ENCODE results near the gene GHRL. TPM values are rescaled to one million over a fixed set of nuclear protein-coding genes. Genes with fewer than 3 reads are reported as not detected.

The GHRL gene
- polyA plus RNA-seq, 2 of the 4 experiments (the other 2 are of a cell fraction), result not detected

DNA sequence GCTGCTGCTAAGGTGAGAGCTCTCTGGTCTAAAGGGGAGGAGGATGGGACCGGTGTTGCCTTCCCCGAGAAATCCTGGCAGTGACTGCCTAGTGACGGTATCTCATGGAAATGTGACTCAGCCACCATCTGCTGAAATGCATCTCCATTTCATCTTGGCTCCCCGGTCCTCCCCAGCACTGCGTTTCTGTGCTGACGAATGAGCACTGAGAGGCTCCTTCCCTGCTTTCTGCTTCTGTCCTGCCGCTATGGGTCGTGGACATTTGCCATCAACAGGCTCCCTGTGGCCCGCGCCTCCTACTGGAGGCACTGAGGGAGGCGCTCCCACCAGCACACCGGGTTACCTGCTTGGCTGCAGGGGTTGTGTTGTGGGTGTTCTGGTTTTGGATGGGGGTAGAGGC is 41.7 kb upstream of the GHRL start (continued):
- TF ChIP-seq RFX5 (IDR thresholded peaks at IDR 0.05), result no peak
- no peak for TF ChIP-seq HOXA7 (CRISPR knock-in tag; IDR thresholded peaks at IDR 0.05)

DNA sequence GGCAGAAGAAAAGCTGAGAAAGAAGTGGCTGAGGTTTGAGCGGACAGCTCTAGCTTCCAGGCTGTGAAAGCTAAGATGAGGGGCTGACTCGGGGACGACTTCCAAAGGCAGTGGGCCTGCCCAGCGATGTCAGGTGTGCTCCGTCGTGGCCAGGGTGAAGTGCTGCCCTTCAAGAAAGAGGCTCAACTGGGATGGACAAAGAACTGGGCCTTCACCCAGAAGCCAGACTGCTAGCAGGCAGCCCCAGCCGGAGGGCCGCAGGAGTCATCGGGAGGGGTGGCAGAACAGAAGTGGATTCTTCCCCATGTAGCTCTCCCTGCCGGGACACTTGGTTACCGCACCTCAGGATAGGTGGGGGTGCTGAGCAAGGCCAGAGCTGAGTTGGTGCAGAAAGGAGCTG is 41.3 kb upstream of the GHRL start:
- 87% methylated on average over 11 of the region's 11 CpGs for WGBS (ENCODE audit: missing lambda C conversion rate)
- no peak overlapping the region for H3K4me3 ChIP-seq
- FAIRE-seq (no peak), ATAC-seq (no peak), DNase-seq (ENCODE audit: low read depth in 1 of 2, low spot score in 1 of 2) (no peak)
- H3K4me2 ChIP-seq, result no peak overlapping the region
- TF ChIP-seq, protein P1, sequence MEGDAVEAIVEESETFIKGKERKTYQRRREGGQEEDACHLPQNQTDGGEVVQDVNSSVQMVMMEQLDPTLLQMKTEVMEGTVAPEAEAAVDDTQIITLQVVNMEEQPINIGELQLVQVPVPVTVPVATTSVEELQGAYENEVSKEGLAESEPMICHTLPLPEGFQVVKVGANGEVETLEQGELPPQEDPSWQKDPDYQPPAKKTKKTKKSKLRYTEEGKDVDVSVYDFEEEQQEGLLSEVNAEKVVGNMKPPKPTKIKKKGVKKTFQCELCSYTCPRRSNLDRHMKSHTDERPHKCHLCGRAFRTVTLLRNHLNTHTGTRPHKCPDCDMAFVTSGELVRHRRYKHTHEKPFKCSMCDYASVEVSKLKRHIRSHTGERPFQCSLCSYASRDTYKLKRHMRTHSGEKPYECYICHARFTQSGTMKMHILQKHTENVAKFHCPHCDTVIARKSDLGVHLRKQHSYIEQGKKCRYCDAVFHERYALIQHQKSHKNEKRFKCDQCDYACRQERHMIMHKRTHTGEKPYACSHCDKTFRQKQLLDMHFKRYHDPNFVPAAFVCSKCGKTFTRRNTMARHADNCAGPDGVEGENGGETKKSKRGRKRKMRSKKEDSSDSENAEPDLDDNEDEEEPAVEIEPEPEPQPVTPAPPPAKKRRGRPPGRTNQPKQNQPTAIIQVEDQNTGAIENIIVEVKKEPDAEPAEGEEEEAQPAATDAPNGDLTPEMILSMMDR (IDR thresholded peaks at IDR 0.05), result no peak
- TF ChIP-seq, protein P2, sequence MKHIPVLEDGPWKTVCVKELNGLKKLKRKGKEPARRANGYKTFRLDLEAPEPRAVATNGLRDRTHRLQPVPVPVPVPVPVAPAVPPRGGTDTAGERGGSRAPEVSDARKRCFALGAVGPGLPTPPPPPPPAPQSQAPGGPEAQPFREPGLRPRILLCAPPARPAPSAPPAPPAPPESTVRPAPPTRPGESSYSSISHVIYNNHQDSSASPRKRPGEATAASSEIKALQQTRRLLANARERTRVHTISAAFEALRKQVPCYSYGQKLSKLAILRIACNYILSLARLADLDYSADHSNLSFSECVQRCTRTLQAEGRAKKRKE (CRISPR knock-in tag; IDR thresholded peaks at IDR 0.05; ENCODE audit: low read depth), result no peak
- H3K4me1 ChIP-seq, result no peaks in the 10 kb centered on the region
- H3K27ac ChIP-seq, result no peak overlapping the region
- ChIA-PET POLR2A (no interaction called here), CTCF (interaction anchor here (2.1 to 2.2 kb wide), 2 partner anchors 10 to 405 kb away, joined by 6 to 26 read pairs; no protein-coding TSS in a partner anchor)
- no peaks in the 10 kb centered on the region for H3K9me3 ChIP-seq

DNA sequence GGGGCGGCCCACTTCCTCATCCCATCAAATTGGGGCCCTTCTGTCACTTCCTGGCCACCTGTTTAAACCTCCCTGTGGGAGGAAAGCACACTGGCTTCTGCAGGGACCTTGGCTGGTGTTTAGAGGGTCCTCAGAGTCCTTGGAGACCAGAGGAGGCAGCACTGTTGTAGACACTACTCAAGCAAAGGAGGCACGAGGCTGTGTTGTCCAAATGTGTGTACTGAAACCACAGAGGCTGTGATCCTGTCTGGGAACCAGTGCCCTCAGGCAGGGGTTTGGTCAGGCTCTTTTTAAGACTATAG is 40.6 kb upstream of the GHRL start:
- Histone ChIP-seq H3K4me3 (no peak overlapping the region), H3K4me1 (no peaks in the 10 kb centered on the region), H3K9me3 (no peaks in the 10 kb centered on the region), H3K4me2 (no peak overlapping the region), H3K27ac (no peak overlapping the region)
- TF ChIP-seq, protein P3, sequence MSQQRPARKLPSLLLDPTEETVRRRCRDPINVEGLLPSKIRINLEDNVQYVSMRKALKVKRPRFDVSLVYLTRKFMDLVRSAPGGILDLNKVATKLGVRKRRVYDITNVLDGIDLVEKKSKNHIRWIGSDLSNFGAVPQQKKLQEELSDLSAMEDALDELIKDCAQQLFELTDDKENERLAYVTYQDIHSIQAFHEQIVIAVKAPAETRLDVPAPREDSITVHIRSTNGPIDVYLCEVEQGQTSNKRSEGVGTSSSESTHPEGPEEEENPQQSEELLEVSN (IDR thresholded peaks at IDR 0.05; ENCODE audit: borderline replicate concordance, low read depth), result no peak
- TF ChIP-seq, protein P4, sequence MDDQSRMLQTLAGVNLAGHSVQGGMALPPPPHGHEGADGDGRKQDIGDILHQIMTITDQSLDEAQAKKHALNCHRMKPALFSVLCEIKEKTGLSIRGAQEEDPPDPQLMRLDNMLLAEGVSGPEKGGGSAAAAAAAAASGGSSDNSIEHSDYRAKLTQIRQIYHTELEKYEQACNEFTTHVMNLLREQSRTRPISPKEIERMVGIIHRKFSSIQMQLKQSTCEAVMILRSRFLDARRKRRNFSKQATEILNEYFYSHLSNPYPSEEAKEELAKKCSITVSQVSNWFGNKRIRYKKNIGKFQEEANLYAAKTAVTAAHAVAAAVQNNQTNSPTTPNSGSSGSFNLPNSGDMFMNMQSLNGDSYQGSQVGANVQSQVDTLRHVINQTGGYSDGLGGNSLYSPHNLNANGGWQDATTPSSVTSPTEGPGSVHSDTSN (IDR thresholded peaks at IDR 0.05), result no peak
- TF ChIP-seq TFCP2L1 (CRISPR knock-in tag; IDR thresholded peaks at IDR 0.05), result no peak
- FAIRE-seq (no peak), ATAC-seq (no peak), DNase-seq (ENCODE audit: low read depth in 1 of 2, low spot score in 1 of 2) (no peak)
- WGBS (ENCODE audit: missing lambda C conversion rate), result 38% methylated on average over 2 of the region's 2 CpGs
- POLR2A ChIA-PET, result no interaction called here
- CTCF ChIA-PET, result interaction anchor here (2.1 to 2.2 kb wide), 2 partner anchors 11 to 406 kb away, joined by 6 to 26 read pairs; no protein-coding TSS in a partner anchor

DNA sequence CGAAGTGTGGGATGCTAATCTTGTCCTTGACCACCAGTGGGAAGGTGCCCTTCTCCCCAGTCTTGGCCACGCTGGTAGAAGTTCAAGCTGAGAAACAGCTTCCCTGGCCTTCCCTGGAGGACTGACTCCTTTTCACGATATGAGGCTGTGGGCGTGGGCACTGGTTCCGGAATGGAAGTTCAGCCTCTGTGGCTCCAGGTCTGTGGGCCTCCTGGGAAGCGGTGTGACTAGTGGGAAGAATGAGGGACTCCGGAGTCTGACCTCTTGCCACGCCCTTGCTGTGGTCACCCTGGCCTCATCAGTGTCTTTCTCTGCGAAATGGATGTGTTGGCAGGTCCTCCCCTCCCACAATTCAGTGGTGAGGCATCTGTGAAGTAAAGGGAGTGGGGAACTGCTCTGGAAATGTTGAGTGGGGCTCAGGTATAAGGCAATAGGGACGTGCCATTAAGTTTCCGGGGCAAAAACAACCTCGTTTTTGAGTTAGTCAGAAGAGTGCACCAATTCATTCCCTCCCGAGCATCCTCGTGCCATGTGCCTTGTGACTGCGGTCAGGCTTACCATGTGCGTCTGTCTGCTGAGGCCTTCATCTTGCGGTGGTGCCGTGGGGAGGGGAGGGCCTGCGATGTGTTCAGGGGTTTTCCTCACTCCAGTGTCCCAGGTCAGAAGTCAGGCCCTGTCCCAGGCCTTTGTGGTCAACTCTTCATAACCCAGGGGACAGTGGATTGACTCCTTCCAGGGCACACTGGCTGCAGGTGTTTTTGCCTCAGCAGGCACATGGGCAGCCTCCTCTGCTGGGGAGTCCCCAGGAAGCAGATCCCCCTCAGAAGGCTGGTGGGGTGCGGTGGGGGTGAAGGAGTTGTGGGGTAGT is 40.0 kb upstream of the GHRL start:
- no peak for ATAC-seq
- TF ChIP-seq HEYL (CRISPR knock-in tag; IDR thresholded peaks at IDR 0.05), result no peak
- TF ChIP-seq, protein P2 (CRISPR knock-in tag; IDR thresholded peaks at IDR 0.05; ENCODE audit: low read depth), result no peak
- no peak for TF ChIP-seq ESRRA (IDR thresholded peaks at IDR 0.05; ENCODE audit: borderline replicate concordance, low read length)
- no peak for TF ChIP-seq NFE2L2 (conservative IDR thresholded peaks at IDR 0.05; ENCODE audit: low read length)
- no peak for TF ChIP-seq ZFP36 (IDR thresholded peaks at IDR 0.05; ENCODE audit: borderline replicate concordance, partially characterized antibody)
- no peak for TF ChIP-seq PHF8 (IDR thresholded peaks at IDR 0.05; ENCODE audit: borderline replicate concordance, low read depth)
- no peak for TF ChIP-seq MYC (IDR thresholded peaks at IDR 0.05; ENCODE audit: borderline replicate concordance, low read length)
- TF ChIP-seq, protein P4 (IDR thresholded peaks at IDR 0.05), result no peak
- no peak for TF ChIP-seq MAZ (IDR thresholded peaks at IDR 0.05; ENCODE audit: borderline replicate concordance, low read depth, low read length)
- no peak for TF ChIP-seq FOSL2 (IDR thresholded peaks at IDR 0.05)
- no peak for TF ChIP-seq FOSL2 (CRISPR knock-in tag; IDR thresholded peaks at IDR 0.05)
- no peak for TF ChIP-seq RCOR1 (IDR thresholded peaks at IDR 0.05; ENCODE audit: low read depth, low read length)
- TF ChIP-seq MAFK (IDR thresholded peaks at IDR 0.05; ENCODE audit: partially characterized antibody), result no peak
- no peak for TF ChIP-seq KDM1A (IDR thresholded peaks at IDR 0.05; ENCODE audit: low read depth)
- TF ChIP-seq ZSCAN20 (CRISPR knock-in tag; IDR thresholded peaks at IDR 0.05), result no peak
- TF ChIP-seq RARB (CRISPR knock-in tag; IDR thresholded peaks at IDR 0.05), result no peak
- no peak for TF ChIP-seq HOXB5 (CRISPR knock-in tag; IDR thresholded peaks at IDR 0.05)
- TF ChIP-seq HDAC2 (IDR thresholded peaks at IDR 0.05), result no peak
- H3K4me1 ChIP-seq, result no peaks in the 10 kb centered on the region
- no peaks in the 10 kb centered on the region for H3K9me3 ChIP-seq
- DNase-seq (ENCODE audit: low read depth in 1 of 2, low spot score in 1 of 2), result no peak
- FAIRE-seq, result no peak
- CTCF ChIA-PET, result interaction anchor here (1.5 kb wide), 1 partner anchor 10 kb away, joined by 4 read pairs; no protein-coding TSS in a partner anchor
- POLR2A ChIA-PET, result no interaction called here
- no peak overlapping the region for H3K4me2 ChIP-seq
- 61% methylated on average over 20 of the region's 20 CpGs for WGBS (ENCODE audit: missing lambda C conversion rate)
- no peak overlapping the region for H3K4me3 ChIP-seq
- no peak overlapping the region for H3K27ac ChIP-seq
